Peyer's patch (tissue), 4 donors: ENCODE data around the gene SDF4. TPM values are rescaled to one million over a fixed set of nuclear protein-coding genes. Genes with fewer than 3 reads are reported as not detected.

Experiments
- DNase-seq, 3 donors: peaks; one replicate each; pipeline ENCODE4 v3.0.0-alpha.2; 2017 to 2019
- H3K27ac ChIP-seq, 4 donors: fragments of 200-600 bp; sonication (generic); one replicate each; pipeline ENCODE4 v1.5.1; 2016 to 2019
- H3K27me3 ChIP-seq, 2 donors: fragments of 200-600 bp; sonication (generic); one replicate each; pipeline ENCODE4 v1.5.1; 2019
- H3K36me3 ChIP-seq, 3 donors: fragments of 200-600 bp; sonication (generic); one replicate each; pipeline ENCODE4 v1.5.1; 2016 to 2019
- H3K4me1 ChIP-seq, 4 donors: fragments of 200-600 bp; sonication (generic); one replicate each; pipeline ENCODE4 v1.5.1; 2016 to 2019
- H3K4me3 ChIP-seq, 4 donors: fragments of 200-600 bp; sonication (generic); 1 replicate in 3 of 4; 2 replicates in 1 of 4; pipeline ENCODE4 v1.5.1; 2016 to 2019; ENCODE audit warnings: mild to moderate bottlenecking in 1 of 4
- H3K9me3 ChIP-seq, 4 donors: fragments of 200-600 bp; sonication (generic); one replicate each; pipeline ENCODE4 v1.5.1; 2016 to 2019; ENCODE audit warnings: mild to moderate bottlenecking in 1 of 4
- CTCF ChIP-seq, 6 experiments: fragments of 450-650 bp in 4 of 6; fragments of 200-600 bp in 2 of 6; sonication (generic) in 1 of 6; IDR thresholded peaks; one replicate each; pipeline ENCODE4 v1.5.1; 2017 to 2019; ENCODE audit warnings: antibody characterized with exemption in 6 of 6, mild to moderate bottlenecking in 3 of 6, moderate library complexity in 1 of 6
- POLR2A ChIP-seq, 2 donors: fragments of 450-650 bp; IDR thresholded peaks; one replicate each; pipeline ENCODE4 v1.5.1; 2017; ENCODE audit warnings: antibody characterized with exemption in 2 of 2, mild to moderate bottlenecking in 2 of 2, moderate library complexity in 2 of 2
- total RNA-seq, 4 donors: library from RNA; depleted of rRNA; stranded (reverse); fragments of >200 nt; gene quantifications; one replicate each; pipeline ENCODE4 v1.1.0, GENCODE V29; 2016

Gene SDF4
- total RNA-seq, 4 donors from 2014 or later, result 88.3 to 280 (median 177) TPM

- peaks cover 0 to 33% (median 11%) of the 10 kb centered on the region in 4 donors for H3K4me1 ChIP-seq
- no peak for TF ChIP-seq CTCF (IDR thresholded peaks at IDR 0.05)
- TF ChIP-seq POLR2A (IDR thresholded peaks at IDR 0.05), result no peak
- H3K4me3 ChIP-seq, result peak overlapping the region in 1 of 4 donors; percentile 6
- no peaks in the 10 kb centered on the region for H3K9me3 ChIP-seq
- peaks cover 0 to 3% (median 0%) of the 10 kb centered on the region in 3 donors for H3K36me3 ChIP-seq
- no peaks in the 10 kb centered on the region for H3K27me3 ChIP-seq
- DNase-seq, result peak; percentile 33 to 57 (median 54)
- H3K27ac ChIP-seq, result peak overlapping the region in 1 of 4 donors; percentile 17
Measured at GRCh38 chr1:1171546-1172340, 60.1 kb downstream of the SDF4 start.

DNA sequence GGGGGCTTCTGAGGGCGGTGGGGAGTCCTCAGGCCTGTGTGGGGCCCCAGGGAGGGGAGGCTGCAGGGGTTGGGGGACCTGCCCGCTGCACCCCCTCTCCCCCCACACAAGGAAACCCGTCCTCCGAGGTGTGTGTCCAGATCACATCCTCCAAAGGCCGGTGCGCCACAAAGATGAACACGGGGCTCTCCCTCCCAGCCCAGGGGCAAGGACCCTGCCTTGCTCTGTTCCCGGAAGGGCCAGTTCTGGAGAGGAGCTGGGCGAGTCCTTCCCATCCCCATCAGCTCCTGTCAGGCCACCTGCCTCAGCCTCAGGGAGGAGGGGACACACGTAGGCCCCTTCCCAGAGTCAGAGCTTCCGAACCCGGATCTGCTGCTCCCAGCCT, 60.6 kb downstream of the SDF4 start:
- Histone ChIP-seq H3K27me3 (no peaks in the 10 kb centered on the region), H3K36me3 (peaks cover 0 to 3% (median 0%) of the 10 kb centered on the region in 3 donors), H3K9me3 (no peaks in the 10 kb centered on the region), H3K4me3 (no peak overlapping the region), H3K27ac (peak overlapping the region in 1 of 4 donors; percentile 17), H3K4me1 (peaks cover 0 to 33% (median 14%) of the 10 kb centered on the region in 4 donors)
- no peak for TF ChIP-seq CTCF (IDR thresholded peaks at IDR 0.05)
- TF ChIP-seq POLR2A (IDR thresholded peaks at IDR 0.05), result no peak
- DNase-seq, result peak in 2 of 3 donors; percentile 45 to 51

DNA sequence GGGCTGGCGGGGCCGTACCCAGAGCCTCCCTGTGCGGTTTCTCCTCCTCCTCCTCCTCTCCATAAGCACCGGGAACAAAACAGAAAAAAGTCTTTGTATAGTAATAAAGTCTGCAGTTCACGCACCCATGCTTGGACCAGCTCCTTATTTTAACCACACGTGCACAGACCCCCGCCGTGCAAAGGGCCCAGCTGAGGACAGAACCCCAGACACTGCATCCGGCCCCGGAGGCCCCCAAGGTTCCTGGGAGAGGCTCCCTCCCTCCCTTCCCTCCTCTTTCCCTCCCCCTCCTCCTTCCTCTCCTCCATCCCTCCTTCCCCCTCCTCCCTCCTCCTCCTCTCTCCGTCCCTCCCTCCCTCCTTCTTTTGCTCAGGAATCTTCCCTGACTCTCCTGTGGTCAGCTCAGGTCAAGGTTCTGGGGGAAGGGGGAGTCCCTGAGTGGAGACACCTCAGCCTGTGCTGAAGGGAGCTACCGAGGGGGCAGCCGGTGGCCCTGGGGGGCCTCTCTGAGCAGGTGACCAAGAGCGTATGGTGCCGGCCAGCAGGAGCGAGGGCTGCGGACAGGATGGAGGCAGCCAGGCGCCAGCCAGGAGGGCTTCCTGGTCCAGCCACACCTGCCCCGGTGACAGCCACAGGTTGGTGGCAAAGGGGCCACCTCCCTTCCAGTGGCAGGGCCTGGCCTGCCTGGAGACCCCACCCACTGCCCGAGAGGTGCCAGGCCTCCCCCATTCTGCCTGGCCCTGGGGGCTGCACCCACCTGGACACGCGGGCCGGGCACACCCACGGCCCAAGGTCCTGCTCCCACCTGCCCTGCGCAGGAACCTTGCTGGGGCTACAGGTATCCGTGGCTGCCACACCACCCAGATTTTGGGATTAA, 61.3 kb downstream of the SDF4 start:
- H3K27ac ChIP-seq, result no peak overlapping the region
- no peaks in the 10 kb centered on the region for H3K27me3 ChIP-seq
- peaks cover 0 to 33% (median 17%) of the 10 kb centered on the region in 4 donors for H3K4me1 ChIP-seq
- peak in 2 of 3 donors; percentile 43 to 59 for DNase-seq
- no peaks in the 10 kb centered on the region for H3K9me3 ChIP-seq
- H3K4me3 ChIP-seq, result no peak overlapping the region
- peaks cover 0 to 3% (median 0%) of the 10 kb centered on the region in 3 donors for H3K36me3 ChIP-seq
- TF ChIP-seq POLR2A (IDR thresholded peaks at IDR 0.05) (no peak), CTCF (IDR thresholded peaks at IDR 0.05) (no peak)

DNA sequence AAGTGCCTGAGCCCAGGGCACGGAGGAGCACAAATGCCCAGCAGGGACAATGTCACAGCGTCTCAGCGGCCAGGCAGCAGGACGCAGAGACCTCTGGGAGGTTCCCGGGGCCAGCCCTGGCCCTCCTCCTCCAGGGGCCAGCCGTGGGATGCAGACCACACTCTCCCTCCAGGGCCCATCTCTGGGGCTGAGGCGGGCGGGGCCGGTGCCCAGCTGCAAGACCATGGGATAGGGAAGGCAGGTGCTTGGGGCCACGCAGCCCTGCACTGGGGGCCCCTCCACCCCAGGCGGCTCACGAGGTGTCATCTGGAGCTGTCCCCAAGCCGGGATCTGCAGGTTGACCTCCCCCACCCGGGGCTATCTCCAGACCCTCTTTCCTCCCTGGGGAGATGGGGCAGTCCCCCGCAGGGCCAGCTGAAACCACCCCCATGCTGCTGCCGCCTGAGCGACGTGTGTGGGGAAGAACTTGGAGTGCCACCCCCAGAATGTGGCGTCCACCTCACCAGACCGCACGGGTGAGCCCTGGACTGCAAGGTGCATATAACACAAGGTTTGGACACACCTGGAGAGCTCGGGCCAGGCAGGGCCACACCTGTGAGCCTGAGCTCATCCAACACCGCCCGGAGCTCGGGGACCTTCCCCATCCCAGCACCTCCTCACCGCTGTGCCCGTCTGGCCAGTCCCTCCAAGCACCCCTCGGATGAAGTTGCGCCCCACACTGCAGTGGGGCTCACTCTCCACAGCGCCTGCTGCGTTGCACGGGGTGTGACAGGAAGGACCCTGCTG, 62.2 kb downstream of the SDF4 start:
- Histone ChIP-seq H3K36me3 (peaks cover 0 to 3% (median 0%) of the 10 kb centered on the region in 3 donors), H3K27ac (no peak overlapping the region), H3K27me3 (no peaks in the 10 kb centered on the region), H3K9me3 (no peaks in the 10 kb centered on the region), H3K4me3 (no peak overlapping the region), H3K4me1 (peaks cover 0 to 33% (median 18%) of the 10 kb centered on the region in 4 donors)
- peak in 2 of 3 donors; percentile 46 to 58 for DNase-seq
- TF ChIP-seq POLR2A (IDR thresholded peaks at IDR 0.05) (no peak), CTCF (IDR thresholded peaks at IDR 0.05) (no peak)
